GOT3 (cell line): ENCODE results near the gene DEF6.

Experiments used
- DNase-seq: peaks from one replicate; lab custom pipeline; 2025; ENCODE audit warnings: mixed read lengths; lab: John Stamatoyannopoulos, UW

DEF6 gene

GRCh38 chr6:35343835-35344550 lies 46.4 kb downstream of the DEF6 start:
- DNase-seq = no peak

- DNase-seq = no peak
Measured at GRCh38 chr6:35351422-35351821, 53.8 kb downstream of the DEF6 start.

- no peak for DNase-seq
Measured at GRCh38 chr6:35352735-35353134, 55.1 kb downstream of the DEF6 start.

GRCh38 chr6:35354361-35355135 lies 56.9 kb downstream of the DEF6 start:
- no peak for DNase-seq

- DNase-seq = no peak
Measured at GRCh38 chr6:35356391-35356790, 58.8 kb downstream of the DEF6 start.

- DNase-seq = no peak
Measured at GRCh38 chr6:35357677-35358076, 60.1 kb downstream of the DEF6 start.

- DNase-seq = no peak
Measured at GRCh38 chr6:35358086-35358485, 60.5 kb downstream of the DEF6 start.

- DNase-seq = no peak
Measured at GRCh38 chr6:35359346-35359743, 61.7 kb downstream of the DEF6 start.

- DNase-seq = no peak
Measured at GRCh38 chr6:35359744-35360348, 62.2 kb downstream of the DEF6 start.

- no peak for DNase-seq
Measured at GRCh38 chr6:35360349-35361138, 62.9 kb downstream of the DEF6 start.

GRCh38 chr6:35362200-35362599 lies 64.6 kb downstream of the DEF6 start:
- no peak for DNase-seq

GRCh38 chr6:35363293-35363750 lies 65.7 kb downstream of the DEF6 start:
- no peak for DNase-seq

GRCh38 chr6:35365594-35366203 lies 68.1 kb downstream of the DEF6 start:
- DNase-seq = no peak

GRCh38 chr6:35366204-35366596 lies 68.6 kb downstream of the DEF6 start:
- no peak for DNase-seq

- no peak for DNase-seq
Measured at GRCh38 chr6:35367646-35368037, 70.0 kb downstream of the DEF6 start.

GRCh38 chr6:35368038-35368887 lies 70.6 kb downstream of the DEF6 start:
- DNase-seq = no peak

GRCh38 chr6:35370124-35370741 lies 72.6 kb downstream of the DEF6 start:
- DNase-seq = peak; percentile 74

- DNase-seq = no peak
Measured at GRCh38 chr6:35370785-35371493, 73.3 kb downstream of the DEF6 start.
